CD4-positive, alpha-beta memory T cell (primary cell): ENCODE data around the gene CCDC146. TPM values are rescaled to one million over a fixed set of nuclear protein-coding genes. Genes with fewer than 3 reads are reported as not detected.
A peak's percentile ranks its signal among the peaks of the same experiment; 100 is the strongest.
"Not testable (repeated sequence)": the region's sequence is repeated elsewhere in the genome, so short reads cannot be mapped to it uniquely, and the experiment has no call there.

Source experiments
- CTCF ChIA-PET: fragments of 350-600 bp; sonication (Branson Sonifier 250); formaldehyde crosslinking; loops from one replicate; lab custom pipeline; 2021; ENCODE audit warnings: inconsistent platforms; ENCODE audit not compliant: partially characterized antibody; lab: Charles Lee
- POLR2A ChIA-PET: fragments of 350-600 bp; sonication (Branson Sonifier 250); formaldehyde crosslinking; loops from one replicate; lab custom pipeline; 2021; ENCODE audit not compliant: partially characterized antibody; lab: Charles Lee
- DNase-seq, 5 donors: peaks; one replicate each; pipeline versions ENCODE4 v3.0.0 to v3.0.0-alpha.2; 2020 to 2022; ENCODE audit warnings: mixed read lengths in 1 of 5
- H3K27ac ChIP-seq: one replicate; pipeline ENCODE4 v1.7.0; 2013; ENCODE audit warnings: low read depth, low read length
- H3K27me3 ChIP-seq: 2 replicates; pipeline ENCODE4 v1.7.0; 2013; ENCODE audit warnings: mild to moderate bottlenecking, low read length, moderate library complexity; ENCODE audit not compliant: insufficient read depth
- H3K36me3 ChIP-seq: 2 replicates; pipeline ENCODE4 v1.7.0; 2013; ENCODE audit warnings: mild to moderate bottlenecking, low read length, moderate library complexity; ENCODE audit not compliant: insufficient read depth
- H3K4me1 ChIP-seq: 2 replicates; pipeline ENCODE4 v1.7.0; 2013; ENCODE audit warnings: mild to moderate bottlenecking, low read length, moderate library complexity; ENCODE audit not compliant: insufficient read depth
- H3K4me3 ChIP-seq, 2 donors: one replicate each; pipeline ENCODE4 v1.7.0; 2013; ENCODE audit warnings: low read length in 2 of 2, mild to moderate bottlenecking in 1 of 2
- H3K9me3 ChIP-seq, 2 donors: one replicate each; pipeline ENCODE4 v1.7.0; 2013; ENCODE audit warnings: low read length in 2 of 2, control low read depth in 1 of 2; ENCODE audit not compliant: control insufficient read depth in 1 of 2
- H3K27ac Mint-ChIP-seq, 7 donors: one replicate each; pipeline ENCODE4 v1.8.0; 2020 to 2021; ENCODE audit warnings: mixed read lengths in 7 of 7, mild to moderate bottlenecking in 6 of 7, inconsistent platforms in 3 of 7, moderate library complexity in 3 of 7
- H3K27me3 Mint-ChIP-seq, 2 donors: one replicate each; pipeline ENCODE4 v1.8.0; 2020 to 2021; ENCODE audit warnings: mixed read lengths in 2 of 2
- H3K36me3 Mint-ChIP-seq, 2 donors: one replicate each; pipeline ENCODE4 v1.8.0; 2020 to 2021; ENCODE audit warnings: mixed read lengths in 2 of 2, inconsistent platforms in 1 of 2, mild to moderate bottlenecking in 1 of 2
- H3K4me1 Mint-ChIP-seq, 4 donors: one replicate each; pipeline ENCODE4 v1.8.0; 2020 to 2021; ENCODE audit warnings: mixed read lengths in 4 of 4, mild to moderate bottlenecking in 1 of 4
- H3K4me3 Mint-ChIP-seq, 8 donors: one replicate each; pipeline ENCODE4 v1.8.0; 2020 to 2021; ENCODE audit warnings: mixed read lengths in 8 of 8, mild to moderate bottlenecking in 7 of 8, moderate library complexity in 6 of 8, inconsistent platforms in 3 of 8
- H3K9me3 Mint-ChIP-seq, 8 donors: one replicate each; pipeline ENCODE4 v1.8.0; 2020 to 2021; ENCODE audit warnings: mixed read lengths in 8 of 8, mild to moderate bottlenecking in 5 of 8, inconsistent platforms in 3 of 8, moderate library complexity in 1 of 8
- intact Hi-C: fragments of 100-400 bp; cut with micrococcal nuclease; formaldehyde crosslinking; loops from one replicate; pipeline ENCODE4 v1.15.1; 2023
- polyA plus RNA-seq, 2 donors: library from polyadenylated mRNA; unstranded; fragments of 300-500 nt; fragmentation: Illumina TruSeq; gene quantifications; one replicate each; pipeline ENCODE4 v1.2.3, GENCODE V29; 2021
- total RNA-seq, 2 experiments: library from RNA; stranded (reverse); gene quantifications; one replicate each; pipeline ENCODE4 v1.2.3, GENCODE V29; 2021

Gene CCDC146
- total and polyA plus RNA-seq, 4 experiments from 2014 or later: 2.5 to 16.0 (median 9.1) TPM

- H3K4me1 ChIP-seq, intact Hi-C loops, H3K4me3 Mint-ChIP-seq, POLR2A ChIA-PET, CTCF ChIA-PET, H3K27ac ChIP-seq, H3K36me3 ChIP-seq, H3K4me3 ChIP-seq, H3K9me3 ChIP-seq, H3K9me3 Mint-ChIP-seq, H3K27me3 ChIP-seq, DNase-seq, H3K27me3 Mint-ChIP-seq, H3K27ac Mint-ChIP-seq, H3K4me1 Mint-ChIP-seq: not testable (repeated sequence)
- peaks cover 13 to 19% of the 10 kb centered on the region in 2 donors for H3K36me3 Mint-ChIP-seq
These were observed 30.1 kb upstream of the CCDC146 start for GRCh38 chr7:77092301-77092700.

- CTCF ChIA-PET, H3K9me3 ChIP-seq, H3K27me3 Mint-ChIP-seq, H3K4me1 Mint-ChIP-seq, H3K4me1 ChIP-seq, H3K27ac Mint-ChIP-seq, H3K36me3 Mint-ChIP-seq, H3K27ac ChIP-seq, POLR2A ChIA-PET, H3K4me3 Mint-ChIP-seq, H3K36me3 ChIP-seq, intact Hi-C loops, H3K4me3 ChIP-seq, H3K27me3 ChIP-seq, H3K9me3 Mint-ChIP-seq, DNase-seq: not testable (repeated sequence)
These were observed 21.9 kb upstream of the CCDC146 start for GRCh38 chr7:77100501-77100900.

- H3K27ac ChIP-seq, H3K4me1 ChIP-seq, intact Hi-C loops, H3K9me3 Mint-ChIP-seq, POLR2A ChIA-PET, H3K4me1 Mint-ChIP-seq, H3K36me3 ChIP-seq, H3K4me3 Mint-ChIP-seq, H3K9me3 ChIP-seq, CTCF ChIA-PET, H3K27ac Mint-ChIP-seq, DNase-seq, H3K27me3 Mint-ChIP-seq, H3K4me3 ChIP-seq, H3K27me3 ChIP-seq, H3K36me3 Mint-ChIP-seq: not testable (repeated sequence)
These were observed 21.2 kb upstream of the CCDC146 start for GRCh38 chr7:77101187-77101586.

- H3K36me3 Mint-ChIP-seq, H3K9me3 Mint-ChIP-seq, H3K36me3 ChIP-seq, H3K4me3 Mint-ChIP-seq, CTCF ChIA-PET, H3K4me3 ChIP-seq, DNase-seq, H3K27ac ChIP-seq, H3K9me3 ChIP-seq, H3K27me3 Mint-ChIP-seq, intact Hi-C loops, H3K27ac Mint-ChIP-seq, POLR2A ChIA-PET, H3K4me1 Mint-ChIP-seq, H3K27me3 ChIP-seq, H3K4me1 ChIP-seq: not testable (repeated sequence)
These were observed 19.7 kb upstream of the CCDC146 start for GRCh38 chr7:77102671-77103070.

- H3K27me3 Mint-ChIP-seq, DNase-seq, H3K4me1 ChIP-seq, POLR2A ChIA-PET, H3K4me3 Mint-ChIP-seq, CTCF ChIA-PET, H3K27me3 ChIP-seq, H3K27ac Mint-ChIP-seq, intact Hi-C loops, H3K36me3 ChIP-seq, H3K4me1 Mint-ChIP-seq, H3K9me3 Mint-ChIP-seq, H3K4me3 ChIP-seq, H3K9me3 ChIP-seq, H3K36me3 Mint-ChIP-seq, H3K27ac ChIP-seq: not testable (repeated sequence)
These were observed 16.5 kb upstream of the CCDC146 start for GRCh38 chr7:77105904-77106303.

- H3K36me3 ChIP-seq, H3K9me3 Mint-ChIP-seq, H3K4me1 ChIP-seq, H3K27ac Mint-ChIP-seq, H3K9me3 ChIP-seq, H3K4me3 ChIP-seq, H3K4me3 Mint-ChIP-seq, intact Hi-C loops, DNase-seq, POLR2A ChIA-PET, H3K27me3 ChIP-seq, H3K27ac ChIP-seq, H3K36me3 Mint-ChIP-seq, H3K27me3 Mint-ChIP-seq, H3K4me1 Mint-ChIP-seq, CTCF ChIA-PET: not testable (repeated sequence)
These were observed 14.8 kb upstream of the CCDC146 start for GRCh38 chr7:77107659-77108058.

GRCh38 chr7:77108362-77108761, 14.1 kb upstream of the CCDC146 start:
- H3K27me3 Mint-ChIP-seq, H3K36me3 ChIP-seq, H3K4me1 ChIP-seq, H3K9me3 Mint-ChIP-seq, H3K27me3 ChIP-seq, POLR2A ChIA-PET, DNase-seq, H3K4me3 Mint-ChIP-seq, CTCF ChIA-PET, H3K36me3 Mint-ChIP-seq, intact Hi-C loops, H3K4me3 ChIP-seq, H3K27ac Mint-ChIP-seq, H3K4me1 Mint-ChIP-seq, H3K9me3 ChIP-seq, H3K27ac ChIP-seq: not testable (repeated sequence)

- H3K4me1 Mint-ChIP-seq, H3K27me3 Mint-ChIP-seq, H3K27ac Mint-ChIP-seq, intact Hi-C loops, POLR2A ChIA-PET, H3K27me3 ChIP-seq, H3K9me3 Mint-ChIP-seq, H3K4me3 Mint-ChIP-seq, H3K36me3 ChIP-seq, H3K27ac ChIP-seq, H3K4me1 ChIP-seq, H3K36me3 Mint-ChIP-seq, H3K4me3 ChIP-seq, H3K9me3 ChIP-seq: not testable (repeated sequence)
- CTCF ChIA-PET: interaction anchor here (0.6 kb wide), 1 partner anchor 9 kb away, joined by 6 read pairs; the partner anchor contains the start of gene CCDC146
- DNase-seq: peak in 4 of 5 donors; percentile 20 to 35 (median 26)
These were observed 9.6 kb upstream of the CCDC146 start for GRCh38 chr7:77112719-77113306.
